Loucy (cell line): ENCODE results near the gene HMGCS1.

Experiments used
- H2AFZ ChIP-seq: fragments of 200-600 bp; sonication (generic); 2 replicates; pipeline ENCODE4 v1.6.0; 2016; ENCODE audit warnings: antibody characterized with exemption, mild to moderate bottlenecking, low read length, moderate library complexity
- H3F3A ChIP-seq: fragments of 200-600 bp; 2 replicates; pipeline ENCODE4 v1.6.0; 2016; ENCODE audit warnings: antibody characterized with exemption, low read depth, mild to moderate bottlenecking
- H3K27me3 ChIP-seq: fragments of 200-600 bp; sonication (generic); 2 replicates; pipeline ENCODE4 v1.6.1; 2014; ENCODE audit warnings: low read length, mild to moderate bottlenecking; ENCODE audit not compliant: insufficient read depth, poor library complexity, severe bottlenecking
- H3K36me3 ChIP-seq: fragments of 200-600 bp; sonication (generic); 2 replicates; pipeline ENCODE4 v1.6.1; 2016; ENCODE audit warnings: low read length; ENCODE audit not compliant: insufficient read depth
- H3K4me1 ChIP-seq: fragments of 200-600 bp; sonication (generic); 2 replicates; pipeline ENCODE4 v1.5.1; 2014; ENCODE audit warnings: low read length, mild to moderate bottlenecking; ENCODE audit not compliant: insufficient read depth, poor library complexity, severe bottlenecking
- H3K4me2 ChIP-seq: fragments of 200-600 bp; sonication (generic); 2 replicates; pipeline ENCODE4 v1.6.0; 2014; ENCODE audit warnings: antibody characterized with exemption, low read length, low read depth, mild to moderate bottlenecking; ENCODE audit not compliant: poor library complexity, severe bottlenecking
- H3K4me3 ChIP-seq: fragments of 200-600 bp; sonication (generic); 2 replicates; pipeline ENCODE4 v1.5.1; 2014; ENCODE audit warnings: low read length, mild to moderate bottlenecking, mixed read lengths; ENCODE audit not compliant: poor library complexity, severe bottlenecking
- H3K79me2 ChIP-seq: fragments of 200-600 bp; sonication (generic); 2 replicates; pipeline ENCODE4 v1.6.1; 2014; ENCODE audit warnings: low read length; ENCODE audit not compliant: insufficient read depth
- H3K9ac ChIP-seq: fragments of 200-600 bp; sonication (generic); 2 replicates; pipeline ENCODE4 v1.6.0; 2014; ENCODE audit warnings: mild to moderate bottlenecking, low read depth, low read length, moderate library complexity; ENCODE audit not compliant: poor library complexity, severe bottlenecking
- H3K9me2 ChIP-seq: fragments of 200-600 bp; sonication (generic); replicated peaks from 2 replicates; pipeline ENCODE4 v1.6.1; 2016; ENCODE audit warnings: low read depth, low read length, mixed read lengths
- H3K9me3 ChIP-seq: fragments of 200-600 bp; sonication (generic); 2 replicates; pipeline ENCODE4 v1.6.1; 2014; ENCODE audit warnings: mild to moderate bottlenecking, antibody characterized with exemption, low read length, low read depth; ENCODE audit not compliant: insufficient read depth
- H4K20me1 ChIP-seq: fragments of 200-600 bp; sonication (generic); 2 replicates; pipeline ENCODE4 v1.6.0; 2014; ENCODE audit warnings: antibody characterized with exemption, low read length, mild to moderate bottlenecking; ENCODE audit not compliant: insufficient read depth, poor library complexity, severe bottlenecking
- CTCF ChIP-seq: fragments of 200-600 bp; sonication (generic); conservative IDR thresholded peaks from 2 replicates; pipeline ENCODE4 v1.5.1; 2014; ENCODE audit warnings: mild to moderate bottlenecking, antibody characterized with exemption, low read length
- EZH2phosphoT487 ChIP-seq: fragments of 200-600 bp; IDR thresholded peaks from 2 replicates; pipeline ENCODE4 v1.6.1; 2018; ENCODE audit warnings: antibody characterized with exemption, mild to moderate bottlenecking, moderate library complexity, borderline replicate concordance

HMGCS1 gene

GRCh38 chr5:43348861-43349363, 35.7 kb upstream of the HMGCS1 start:
- Histone ChIP-seq H3F3A (no peaks in the 10 kb centered on the region), H3K4me2 (no peak overlapping the region)
- TF ChIP-seq CTCF (no peak), EZH2phosphoT487 (no peak)

DNA sequence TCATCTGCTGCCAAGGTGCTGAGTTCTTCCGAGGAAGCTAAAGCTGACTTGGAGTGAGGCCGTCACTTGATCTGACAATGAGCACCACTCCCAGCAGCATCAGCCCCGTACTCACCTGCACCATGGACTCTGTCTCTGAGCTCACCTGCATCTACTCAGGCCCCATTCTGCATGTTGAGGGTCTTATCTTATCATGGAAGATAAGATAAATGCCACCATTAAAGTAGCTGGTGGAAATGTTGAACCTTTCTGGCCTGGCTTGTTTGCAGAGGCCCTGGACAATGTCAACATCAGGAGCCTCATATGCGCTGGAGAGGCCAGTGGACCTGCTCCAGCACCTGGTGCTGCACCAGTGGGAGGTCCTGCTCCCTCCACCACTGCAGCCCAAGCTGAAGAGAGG, 35.0 kb upstream of the HMGCS1 start:
- Histone ChIP-seq H3K79me2 (no peaks in the 10 kb centered on the region), H4K20me1 (no peaks in the 10 kb centered on the region), H3K36me3 (no peaks in the 10 kb centered on the region), H3K9ac (no peak overlapping the region), H3K4me1 (no peaks in the 10 kb centered on the region), H3K4me2 (no peak overlapping the region), H3K9me2 (no peaks in the 10 kb centered on the region), H3K4me3 (no peak overlapping the region), H3K9me3 (no peaks in the 10 kb centered on the region), H3F3A (no peaks in the 10 kb centered on the region), H3K27me3 (no peaks in the 10 kb centered on the region), H2AFZ (no peak overlapping the region)
- no peak for TF ChIP-seq CTCF
- TF ChIP-seq EZH2phosphoT487, result no peak

More at GRCh38 chr5:43348861-43349363, 35.7 kb upstream of the HMGCS1 start:
- Histone ChIP-seq H3K9ac (no peak overlapping the region), H3K36me3 (no peaks in the 10 kb centered on the region), H3K4me1 (no peaks in the 10 kb centered on the region), H3K4me3 (no peak overlapping the region), H2AFZ (no peak overlapping the region), H4K20me1 (no peaks in the 10 kb centered on the region), H3K27me3 (no peaks in the 10 kb centered on the region), H3K9me2 (no peaks in the 10 kb centered on the region), H3K9me3 (no peaks in the 10 kb centered on the region), H3K79me2 (no peaks in the 10 kb centered on the region)

GRCh38 chr5:43338862-43339261, 25.6 kb upstream of the HMGCS1 start:
- TF ChIP-seq CTCF, result no peak
- TF ChIP-seq EZH2phosphoT487, result no peak
- no peaks in the 10 kb centered on the region for H3F3A ChIP-seq
- no peak overlapping the region for H3K4me2 ChIP-seq
- no peak overlapping the region for H3K4me3 ChIP-seq
- no peaks in the 10 kb centered on the region for H3K9me2 ChIP-seq
- H2AFZ ChIP-seq, result no peak overlapping the region
- H3K36me3 ChIP-seq, result no peaks in the 10 kb centered on the region
- H3K9me3 ChIP-seq, result peaks cover 3% of the 10 kb centered on the region; the same call in 1 of the 2 replicates
- no peaks in the 10 kb centered on the region for H4K20me1 ChIP-seq
- H3K27me3 ChIP-seq, result no peaks in the 10 kb centered on the region
- H3K4me1 ChIP-seq, result no peaks in the 10 kb centered on the region
- no peak overlapping the region for H3K9ac ChIP-seq
- H3K79me2 ChIP-seq, result no peaks in the 10 kb centered on the region
